H9 (cell line): ENCODE measurements around the gene NOSIP. TPM values are rescaled to one million over a fixed set of nuclear protein-coding genes. Genes with fewer than 3 reads are reported as not detected.

Experiments
- DNase-seq: peaks from one replicate; pipeline ENCODE4 v3.0.0-alpha.2; 2017
- H2AFZ ChIP-seq: one replicate; pipeline ENCODE4 v1.6.1; 2013; ENCODE audit warnings: mild to moderate bottlenecking, low read length, control low read depth, moderate library complexity
- H2AK5ac ChIP-seq: 2 replicates; pipeline ENCODE4 v1.6.1; 2013; ENCODE audit warnings: low read length, control low read depth, mixed read lengths; ENCODE audit not compliant: insufficient read length
- H2BK120ac ChIP-seq: one replicate; pipeline ENCODE4 v1.6.1; 2013; ENCODE audit warnings: low read depth, mild to moderate bottlenecking, low read length, control low read depth, inconsistent platforms; ENCODE audit not compliant: poor library complexity, severe bottlenecking
- H2BK12ac ChIP-seq: 2 replicates; pipeline ENCODE4 v1.6.1; 2013; ENCODE audit warnings: low read length, control low read depth, mixed read lengths, low read depth; ENCODE audit not compliant: insufficient read length
- H2BK15ac ChIP-seq: 2 replicates; pipeline ENCODE4 v1.6.1; 2013; ENCODE audit warnings: low read depth, low read length, control low read depth
- H2BK20ac ChIP-seq: one replicate; pipeline ENCODE4 v1.6.1; 2013; ENCODE audit warnings: low read depth, mild to moderate bottlenecking, low read length, control low read depth, inconsistent platforms; ENCODE audit not compliant: poor library complexity, severe bottlenecking
- H2BK5ac ChIP-seq: 2 replicates; pipeline ENCODE4 v1.6.1; 2013; ENCODE audit warnings: low read length, control low read depth, mixed read lengths; ENCODE audit not compliant: insufficient read length
- H3K14ac ChIP-seq: 2 replicates; pipeline ENCODE4 v1.6.1; 2013; ENCODE audit warnings: low read length, control low read depth; ENCODE audit not compliant: insufficient read depth
- H3K18ac ChIP-seq: 2 replicates; pipeline ENCODE4 v1.6.1; 2013; ENCODE audit warnings: low read depth, mild to moderate bottlenecking, mixed read lengths, low read length, control low read depth; ENCODE audit not compliant: insufficient read length
- H3K23ac ChIP-seq: 2 replicates; pipeline ENCODE4 v1.6.1; 2013; ENCODE audit warnings: low read length, control low read depth, mixed read lengths, low read depth; ENCODE audit not compliant: insufficient read length
- H3K23me2 ChIP-seq: 2 replicates; pipeline ENCODE4 v1.6.1; 2013; ENCODE audit warnings: low read depth, mild to moderate bottlenecking, mixed read lengths, low read length, control low read depth; ENCODE audit not compliant: insufficient read length, poor library complexity, severe bottlenecking
- H3K27ac ChIP-seq: 2 replicates; pipeline ENCODE4 v1.5.1; 2013; ENCODE audit warnings: low read length, control low read depth, mixed read lengths, low read depth; ENCODE audit not compliant: insufficient read length
- H3K27me3 ChIP-seq: 2 replicates; pipeline ENCODE4 v1.6.1; 2013; ENCODE audit warnings: low read length, control low read depth, inconsistent platforms; ENCODE audit not compliant: insufficient read depth
- H3K4ac ChIP-seq: 2 replicates; pipeline ENCODE4 v1.6.1; 2013; ENCODE audit warnings: low read depth, mild to moderate bottlenecking, control low read depth, inconsistent platforms, low read length, moderate library complexity
- H3K4me1 ChIP-seq: 2 replicates; pipeline ENCODE4 v1.6.1; 2013; ENCODE audit warnings: low read length, control low read depth, inconsistent platforms; ENCODE audit not compliant: insufficient read depth
- H3K4me2 ChIP-seq: 2 replicates; pipeline ENCODE4 v1.6.1; 2013; ENCODE audit warnings: low read length, control low read depth, mixed read lengths; ENCODE audit not compliant: insufficient read length, insufficient read depth
- H3K56ac ChIP-seq: 2 replicates; pipeline ENCODE4 v1.6.1; 2013; ENCODE audit warnings: low read depth, mild to moderate bottlenecking, mixed read lengths, low read length, control low read depth; ENCODE audit not compliant: insufficient read length
- H3K79me1 ChIP-seq: 2 replicates; pipeline ENCODE4 v1.6.1; 2013; ENCODE audit warnings: low read depth, mild to moderate bottlenecking, moderate library complexity, low read length, control low read depth, inconsistent platforms; ENCODE audit not compliant: insufficient read depth, poor library complexity, severe bottlenecking
- H3K79me2 ChIP-seq: 2 replicates; pipeline ENCODE4 v1.6.1; 2013; ENCODE audit warnings: low read length, control low read depth, inconsistent platforms; ENCODE audit not compliant: insufficient read depth
- H3K9ac ChIP-seq: 2 replicates; pipeline ENCODE4 v1.6.1; 2013; ENCODE audit warnings: low read length, control low read depth, mixed read lengths; ENCODE audit not compliant: insufficient read length; ENCODE audit errors: extremely low read depth
- H3K9me3 ChIP-seq: one replicate; pipeline ENCODE4 v1.6.1; 2013; ENCODE audit warnings: low read depth, low read length, inconsistent platforms; ENCODE audit not compliant: control insufficient read depth
- H3T11ph ChIP-seq: one replicate; pipeline ENCODE4 v1.6.1; 2013; ENCODE audit warnings: mild to moderate bottlenecking, low read length, control low read depth, inconsistent platforms
- H4K20me1 ChIP-seq: one replicate; pipeline ENCODE4 v1.6.1; 2013; ENCODE audit not compliant: control insufficient read depth, insufficient read length, insufficient read depth
- H4K5ac ChIP-seq: 2 replicates; pipeline ENCODE4 v1.6.1; 2013; ENCODE audit warnings: low read depth, mild to moderate bottlenecking, mixed read lengths, low read length, control low read depth; ENCODE audit not compliant: insufficient read length
- H4K8ac ChIP-seq: replicated peaks from 2 replicates; pipeline ENCODE4 v1.6.1; 2013; ENCODE audit warnings: low read length, control low read depth, mixed read lengths, low read depth; ENCODE audit not compliant: insufficient read length
- H4K91ac ChIP-seq: 2 replicates; pipeline ENCODE4 v1.6.1; 2013; ENCODE audit warnings: low read depth, mild to moderate bottlenecking, moderate library complexity, mixed read lengths, low read length, control low read depth; ENCODE audit not compliant: insufficient read length
- H3K27ac Mint-ChIP-seq, 3 experiments: 2 replicates in 2 of 3; 3 replicates in 1 of 3; pipeline ENCODE4 v1.8.0; 2020 to 2021; ENCODE audit warnings: mixed read lengths in 3 of 3, mild to moderate bottlenecking in 1 of 3, moderate library complexity in 1 of 3
- H3K27me3 Mint-ChIP-seq: 2 replicates; pipeline ENCODE4 v1.8.0; 2021; ENCODE audit warnings: low read depth, mild to moderate bottlenecking, moderate library complexity, mixed read lengths
- H3K36me3 Mint-ChIP-seq, 3 experiments: 2 replicates in 2 of 3; 3 replicates in 1 of 3; pipeline ENCODE4 v1.8.0; 2020 to 2021; ENCODE audit warnings: low read depth in 3 of 3, mixed read lengths in 3 of 3; ENCODE audit not compliant: insufficient read depth in 1 of 3
- H3K4me1 Mint-ChIP-seq, 2 experiments: 2 replicates each; pipeline ENCODE4 v1.8.0; 2020; ENCODE audit warnings: mixed read lengths in 2 of 2
- H3K4me3 Mint-ChIP-seq, 2 experiments: 2 replicates in 1 of 2; 3 replicates in 1 of 2; pipeline ENCODE4 v1.8.0; 2020 to 2021; ENCODE audit warnings: mild to moderate bottlenecking in 2 of 2, mixed read lengths in 2 of 2, moderate library complexity in 1 of 2
- H3K9me3 Mint-ChIP-seq, 2 experiments: 2 replicates in 1 of 2; 3 replicates in 1 of 2; pipeline ENCODE4 v1.8.0; 2020; ENCODE audit warnings: mild to moderate bottlenecking in 2 of 2, mixed read lengths in 2 of 2, moderate library complexity in 1 of 2
- WGBS: extraction: QIAGEN DNeasy Blood & Tissue Kit; methylation state at CpG from one replicate; pipeline ENCODE4 v1.1.7; 2013; ENCODE audit warnings: missing lambda C conversion rate, low lambda C conversion rate, mixed read lengths; ENCODE audit not compliant: insufficient read length; ENCODE audit errors: extremely low coverage; 5-methylcytosine and 5-hydroxymethylcytosine counted together
- total RNA-seq: library from RNA; stranded (reverse); gene quantifications from 2 replicates; pipeline ENCODE4 v1.2.1, GENCODE V29; 2021
- TF ChIP-seq, protein P1 (sequence below): fragments of 200-600 bp; sonication (generic); conservative IDR thresholded peaks from 3 replicates; pipeline ENCODE4 v1.8.0; 2021; ENCODE audit warnings: antibody characterized with exemption, mild to moderate bottlenecking

NOSIP gene
- total RNA-seq, 1 experiment from 2014 or later, result 78.4 TPM

DNA sequence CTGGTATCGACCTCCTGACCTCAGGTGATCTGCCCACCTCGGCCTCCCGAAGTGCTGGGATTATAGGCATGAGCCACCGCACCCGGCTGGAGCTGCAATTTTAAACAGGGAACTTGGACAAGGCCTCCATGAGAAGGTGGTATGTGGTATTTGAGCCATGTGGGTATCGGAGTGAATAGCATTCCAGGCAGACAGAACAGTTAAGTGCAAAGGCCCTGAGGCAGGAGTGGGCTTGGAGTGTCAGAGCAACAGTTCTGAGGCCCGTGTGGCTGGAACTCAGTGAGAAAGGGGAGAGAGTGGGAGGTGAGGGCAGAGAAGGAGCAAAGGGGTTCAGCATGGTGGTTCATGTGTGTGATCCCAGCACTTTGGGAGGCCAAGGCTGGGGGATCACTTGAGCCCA is 49.6 kb downstream of the NOSIP start:
- no peak overlapping the region for H2AK5ac ChIP-seq
- H3K36me3 Mint-ChIP-seq, result peaks cover 0 to 26% (median 13%) of the 10 kb centered on the region in 3 experiments; a peak in 6 of 7 replicates
- no peak overlapping the region for H3K23ac ChIP-seq
- H2BK20ac ChIP-seq, result no peak overlapping the region
- H2BK12ac ChIP-seq, result no peak overlapping the region
- H2BK15ac ChIP-seq, result no peak overlapping the region
- peak overlapping the region in 1 of 3 experiments; percentile 81; a peak in 1 of 7 replicates for H3K27ac Mint-ChIP-seq
- H4K91ac ChIP-seq, result no peak overlapping the region
- H3K27me3 ChIP-seq, result no peaks in the 10 kb centered on the region
- no peak overlapping the region for H2AFZ ChIP-seq
- H3K27me3 Mint-ChIP-seq, result peaks cover 15% of the 10 kb centered on the region
- H3K9ac ChIP-seq, result no peak overlapping the region
- no peak overlapping the region for H3K56ac ChIP-seq
- no peaks in the 10 kb centered on the region for H4K20me1 ChIP-seq
- H3K79me1 ChIP-seq, result no peaks in the 10 kb centered on the region
- no CpG with 5 or more reads among the region's 7 CpGs for WGBS
- no peak overlapping the region for H3K4me2 ChIP-seq
- H3K4me1 Mint-ChIP-seq, result peaks cover 13 to 32% of the 10 kb centered on the region in 2 experiments
- H3K9me3 Mint-ChIP-seq, result no peaks in the 10 kb centered on the region; a peak in 1 of 5 replicates
- H3K4me1 ChIP-seq, result no peaks in the 10 kb centered on the region
- H3K23me2 ChIP-seq, result peaks cover 9% of the 10 kb centered on the region
- no peak overlapping the region for H2BK5ac ChIP-seq
- peak overlapping the region in 1 of 2 experiments; percentile 59; a peak in 2 of 5 replicates for H3K4me3 Mint-ChIP-seq
- TF ChIP-seq, protein P1, sequence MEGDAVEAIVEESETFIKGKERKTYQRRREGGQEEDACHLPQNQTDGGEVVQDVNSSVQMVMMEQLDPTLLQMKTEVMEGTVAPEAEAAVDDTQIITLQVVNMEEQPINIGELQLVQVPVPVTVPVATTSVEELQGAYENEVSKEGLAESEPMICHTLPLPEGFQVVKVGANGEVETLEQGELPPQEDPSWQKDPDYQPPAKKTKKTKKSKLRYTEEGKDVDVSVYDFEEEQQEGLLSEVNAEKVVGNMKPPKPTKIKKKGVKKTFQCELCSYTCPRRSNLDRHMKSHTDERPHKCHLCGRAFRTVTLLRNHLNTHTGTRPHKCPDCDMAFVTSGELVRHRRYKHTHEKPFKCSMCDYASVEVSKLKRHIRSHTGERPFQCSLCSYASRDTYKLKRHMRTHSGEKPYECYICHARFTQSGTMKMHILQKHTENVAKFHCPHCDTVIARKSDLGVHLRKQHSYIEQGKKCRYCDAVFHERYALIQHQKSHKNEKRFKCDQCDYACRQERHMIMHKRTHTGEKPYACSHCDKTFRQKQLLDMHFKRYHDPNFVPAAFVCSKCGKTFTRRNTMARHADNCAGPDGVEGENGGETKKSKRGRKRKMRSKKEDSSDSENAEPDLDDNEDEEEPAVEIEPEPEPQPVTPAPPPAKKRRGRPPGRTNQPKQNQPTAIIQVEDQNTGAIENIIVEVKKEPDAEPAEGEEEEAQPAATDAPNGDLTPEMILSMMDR, result no peak
- H3K79me2 ChIP-seq, result no peaks in the 10 kb centered on the region
- no peak overlapping the region for H3K14ac ChIP-seq
- H4K5ac ChIP-seq, result no peak overlapping the region
- no peak overlapping the region for H3K27ac ChIP-seq
- H3K18ac ChIP-seq, result no peak overlapping the region
- H3K9me3 ChIP-seq, result no peaks in the 10 kb centered on the region
- H3T11ph ChIP-seq, result no peak overlapping the region
- H2BK120ac ChIP-seq, result no peak overlapping the region
- H3K4ac ChIP-seq, result no peak overlapping the region
- H4K8ac ChIP-seq, result no peak overlapping the region
- no peak for DNase-seq
